GM19239 (cell line): ENCODE measurements around the gene SYNJ2.
A peak's percentile ranks its signal among the peaks of the same experiment; 100 is the strongest.
"Not testable (repeated sequence)": the region's sequence is repeated elsewhere in the genome, so short reads cannot be mapped to it uniquely, and the experiment has no call there.

Experiments used
- DNase-seq: peaks from one replicate; pipeline ENCODE4 v3.0.0; 2011; ENCODE audit warnings: low spot score; ENCODE audit not compliant: insufficient read length
- FAIRE-seq: peaks from 2 replicates; lab custom pipeline; 2011; peaks lifted over from hg19 to GRCh38; lab: Jason Lieb, UNC

Gene SYNJ2

DNA sequence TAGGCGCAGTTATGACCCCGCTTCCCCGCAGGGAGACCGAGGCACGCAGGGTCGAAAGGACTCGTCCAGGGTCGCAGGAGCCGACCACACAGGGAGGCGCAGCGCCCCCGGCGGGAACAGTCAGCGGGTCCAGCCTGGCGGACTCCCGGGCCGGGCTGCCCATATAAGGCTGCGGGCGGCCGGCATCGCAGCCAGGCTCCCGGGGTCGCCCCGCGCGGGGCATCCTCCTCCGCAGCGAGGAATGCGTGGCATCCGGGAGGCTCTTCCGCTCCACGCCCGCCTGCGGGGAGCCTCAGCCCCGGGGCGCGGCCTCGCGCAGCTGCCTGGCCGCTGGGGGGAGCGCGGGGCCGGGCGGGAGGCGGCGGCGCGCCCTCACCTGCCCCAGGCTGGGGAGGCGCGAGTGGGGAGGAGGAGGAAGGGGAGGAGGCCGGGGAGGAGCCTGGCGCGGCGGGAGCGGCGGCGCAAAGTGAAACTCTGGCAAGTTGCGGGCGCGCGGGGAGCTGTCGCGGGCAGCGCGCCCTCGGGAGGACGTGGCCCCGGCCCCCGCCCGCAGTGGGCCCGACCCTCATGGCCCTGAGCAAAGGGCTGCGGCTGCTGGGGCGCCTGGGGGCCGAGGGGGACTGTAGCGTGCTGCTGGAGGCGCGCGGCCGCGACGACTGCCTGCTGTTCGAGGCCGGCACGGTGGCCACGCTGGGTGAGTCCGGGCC is at the start of gene SYNJ2:
Gene SYNJ2 (plus strand): TSS at position 469 of the 707 bp plus-strand sequence. CDS start 99 bp downstream, at position 568.
- peak; percentile 77 for DNase-seq
- peak; percentile 39 for FAIRE-seq

DNA sequence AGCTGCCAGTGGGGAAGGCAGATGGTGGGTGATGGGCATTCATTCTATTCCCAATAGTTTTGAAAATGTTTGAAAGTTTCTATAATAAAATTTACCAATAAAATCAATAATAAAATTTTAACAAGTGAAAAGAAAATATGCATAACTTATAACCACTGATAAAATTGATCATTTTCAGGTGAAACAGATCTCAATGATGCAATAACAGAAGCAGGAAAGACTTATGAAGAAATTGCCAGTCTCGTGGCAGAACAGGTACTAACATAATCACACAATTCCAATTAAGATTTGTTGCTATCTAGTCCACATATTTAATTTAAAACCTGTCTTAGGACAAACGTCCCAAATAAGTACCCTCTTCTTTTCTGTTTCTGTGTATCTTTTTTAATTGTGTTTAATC is 45.9 kb upstream of the SYNJ2 start:
- FAIRE-seq (no peak), DNase-seq (no peak)

- FAIRE-seq, result no peak
Observed at GRCh38 chr6:157937318-157937717, 44.3 kb upstream of the SYNJ2 start.

DNA sequence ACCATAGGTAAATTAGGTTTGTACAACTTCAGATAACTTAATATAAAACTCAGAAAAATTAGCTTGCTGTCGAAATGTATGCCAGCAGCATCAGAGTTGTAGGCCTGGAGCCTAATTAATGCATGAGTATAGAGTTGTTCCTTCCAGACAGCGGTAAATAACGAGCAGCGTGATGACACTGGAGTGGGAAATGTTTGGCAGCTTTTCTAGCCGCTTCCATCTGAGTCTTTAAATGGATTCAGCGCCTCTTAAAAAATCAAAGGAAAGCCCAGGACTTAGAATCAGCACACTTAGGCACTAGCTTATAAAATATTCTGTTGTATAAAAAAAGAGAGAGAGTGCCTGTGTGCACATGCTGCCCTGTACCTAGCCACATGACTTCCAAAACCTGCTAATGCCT is 43.7 kb upstream of the SYNJ2 start:
- no peak for DNase-seq
- FAIRE-seq, result no peak

More at GRCh38 chr6:157937318-157937717, 44.3 kb upstream of the SYNJ2 start:
- DNase-seq, result no peak

GRCh38 chr6:157940375-157941036 is 41.2 kb upstream of the SYNJ2 start:
- FAIRE-seq, DNase-seq: not testable (repeated sequence)

DNA sequence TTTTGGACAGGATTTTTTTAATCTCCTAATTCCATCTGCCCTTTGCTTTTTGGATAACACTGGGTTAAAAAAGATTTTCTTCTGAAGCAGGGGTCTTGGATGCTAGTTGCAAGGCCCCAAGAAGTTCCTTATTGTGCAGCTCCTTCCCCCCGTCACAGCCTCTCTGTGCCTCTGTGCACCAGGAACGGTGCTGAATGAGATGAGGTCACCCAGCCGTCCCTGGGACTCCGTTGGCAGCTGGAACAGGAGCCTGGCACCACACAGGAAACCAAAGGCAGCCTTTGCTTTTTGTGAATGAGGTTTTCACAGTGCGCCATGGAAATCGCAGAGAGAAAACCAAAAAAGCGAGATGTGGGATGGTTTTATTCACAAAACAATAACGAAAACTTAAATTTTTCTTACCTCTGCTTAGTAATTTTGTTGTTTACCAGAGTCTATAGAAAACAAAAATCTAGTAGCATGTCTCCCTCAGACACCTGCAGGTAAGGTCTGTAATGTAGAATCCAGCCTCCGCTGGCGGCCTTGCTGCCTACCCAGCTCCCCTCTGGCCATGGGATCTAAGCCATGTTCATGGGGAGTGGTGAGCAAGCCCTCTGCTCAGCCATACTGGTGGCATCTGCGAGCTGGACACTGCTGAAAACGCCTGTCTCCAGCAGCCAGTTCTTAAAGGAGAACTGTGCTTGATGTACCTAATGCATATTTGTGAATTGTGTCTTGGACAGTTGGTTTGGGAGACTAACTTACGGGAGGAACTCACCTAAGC is 40.4 kb upstream of the SYNJ2 start:
- no peak for FAIRE-seq

DNA sequence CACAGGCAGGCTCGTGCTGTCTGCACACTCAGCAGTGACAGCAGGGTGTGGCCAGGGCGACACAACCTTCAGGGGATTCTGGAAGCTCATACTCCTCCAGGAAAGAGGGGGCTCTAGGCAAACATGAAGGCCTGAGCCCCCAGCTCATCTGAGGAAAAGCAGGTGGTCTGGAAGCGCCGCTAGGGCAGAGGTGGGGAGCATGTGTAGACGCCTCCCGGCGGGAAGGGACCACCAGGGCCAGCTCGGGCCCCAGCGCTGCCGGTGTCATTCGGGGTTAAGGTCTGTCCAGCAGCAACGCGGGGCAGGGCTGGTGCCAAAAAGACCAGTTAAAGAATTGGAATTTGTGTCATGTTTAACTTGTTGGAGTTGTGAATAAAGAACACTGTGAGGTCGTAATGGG is 39.3 kb upstream of the SYNJ2 start:
- FAIRE-seq (no peak), DNase-seq (no peak)

More for the DNA sequence above, 40.4 kb upstream of the SYNJ2 start:
- no peak for DNase-seq

DNA sequence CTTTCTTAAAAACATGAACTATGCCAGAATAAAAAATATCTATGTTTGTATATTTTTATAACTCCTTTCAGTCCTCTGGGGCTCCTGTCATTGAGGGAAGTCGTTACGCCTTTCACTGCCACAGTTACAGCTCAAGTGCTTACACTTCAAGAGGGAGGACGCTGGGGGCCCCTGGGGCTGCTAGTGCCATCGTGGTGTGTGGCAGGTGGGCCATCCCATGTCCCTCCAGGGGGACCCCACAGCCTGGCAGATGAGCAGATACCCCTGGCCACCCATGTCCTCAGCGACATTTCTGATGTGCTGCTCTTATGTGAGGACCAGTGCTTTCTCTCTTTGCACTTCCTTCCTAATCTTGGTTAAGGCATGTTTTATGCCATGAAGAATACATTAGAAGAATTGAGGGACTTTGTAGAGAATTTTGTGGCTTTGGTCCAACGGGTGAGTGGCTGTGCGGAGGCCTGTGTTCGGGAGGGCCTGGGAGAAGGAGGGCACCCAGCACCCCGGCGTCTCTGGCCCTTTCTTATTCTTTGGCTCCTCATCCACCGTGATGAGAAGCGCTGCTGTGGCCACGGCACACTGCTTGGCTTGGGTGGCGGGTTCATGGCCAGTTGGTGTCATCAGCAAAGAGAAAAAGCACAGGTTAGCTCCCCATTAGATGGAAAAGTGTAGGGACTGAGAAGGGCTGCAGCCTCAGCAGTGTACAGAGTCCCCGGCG is 38.3 kb upstream of the SYNJ2 start:
- FAIRE-seq (no peak), DNase-seq (no peak)

GRCh38 chr6:157943964-157944283 is 37.7 kb upstream of the SYNJ2 start:
- DNase-seq, result no peak
- FAIRE-seq, result no peak

DNA sequence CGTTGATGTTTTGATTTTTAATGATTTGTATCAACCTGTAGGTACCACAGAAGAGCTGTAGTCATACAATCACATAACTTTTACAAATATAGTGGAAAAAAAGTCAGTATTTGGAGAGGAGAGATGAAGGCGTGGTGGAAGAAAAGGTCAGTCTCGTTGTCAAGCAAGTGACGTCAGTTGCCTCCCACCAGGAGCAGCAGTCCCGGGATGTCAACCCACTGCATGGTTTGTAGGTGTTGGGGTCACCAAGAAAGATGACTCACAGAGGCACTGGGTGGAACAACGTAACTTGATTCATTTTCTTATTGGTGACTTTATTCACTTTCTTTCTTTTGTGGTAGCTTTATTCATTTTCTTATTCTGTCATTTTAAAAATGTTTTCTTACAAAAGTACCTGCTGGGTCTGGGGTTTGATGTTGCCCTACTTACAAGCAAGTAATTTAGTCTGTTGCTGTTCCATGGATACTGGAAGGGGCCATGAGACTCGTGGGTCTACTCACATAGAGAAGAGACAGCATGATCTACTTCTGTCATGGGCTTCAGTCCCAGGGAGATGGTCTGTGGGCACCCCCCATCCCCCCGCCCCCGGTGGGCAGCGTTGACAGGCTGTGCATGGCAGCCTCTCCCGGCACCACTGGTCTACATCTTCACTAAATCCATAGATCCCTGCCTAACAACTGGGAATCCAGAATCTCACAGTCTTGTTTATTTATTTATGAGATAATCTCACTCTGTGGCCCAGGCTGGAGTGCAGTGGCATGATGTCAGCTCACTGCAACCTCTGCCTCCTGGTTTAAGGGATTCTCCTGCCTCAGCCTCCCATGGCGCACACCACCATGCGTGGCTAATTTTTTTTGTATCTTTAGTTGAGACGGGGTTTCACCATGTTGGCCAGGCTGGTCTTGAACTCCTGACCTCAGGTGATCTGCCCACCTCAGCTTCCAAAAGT is 36.4 kb upstream of the SYNJ2 start:
- FAIRE-seq (no peak), DNase-seq (no peak)

DNA sequence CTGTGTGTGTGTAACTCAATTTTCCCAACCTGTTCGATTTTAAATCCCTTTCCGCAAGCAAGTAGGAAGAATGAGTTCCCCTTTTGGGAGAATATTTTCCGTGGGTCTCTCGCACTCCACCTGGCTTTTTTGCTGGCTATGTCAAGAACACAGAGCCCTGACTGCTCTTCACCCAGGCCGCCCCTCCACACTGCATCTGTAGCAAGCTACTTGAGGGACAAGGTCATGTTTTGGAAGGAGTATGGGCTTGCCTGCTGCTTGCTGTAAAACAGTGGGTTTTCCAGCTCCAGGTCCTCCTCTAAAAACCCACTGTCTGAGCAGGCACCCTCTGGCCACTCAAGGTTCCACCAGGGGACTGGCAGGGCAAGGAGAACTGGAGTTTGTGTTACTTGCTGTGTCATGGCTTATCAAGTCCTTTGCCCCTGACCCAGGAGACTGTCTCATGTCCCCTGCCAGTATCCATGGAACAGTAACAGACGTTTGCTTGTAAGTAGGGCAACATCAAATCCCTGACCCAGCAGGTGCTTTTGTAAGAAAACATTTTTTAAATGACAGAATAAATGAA is 35.5 kb upstream of the SYNJ2 start:
- FAIRE-seq, result no peak
- DNase-seq, result no peak

GRCh38 chr6:157946865-157947532 is 34.7 kb upstream of the SYNJ2 start:
- FAIRE-seq (peak; percentile 11), DNase-seq (peak; percentile 24)

GRCh38 chr6:157950899-157951298 is 30.8 kb upstream of the SYNJ2 start:
- not testable (repeated sequence) for DNase-seq, FAIRE-seq

DNA sequence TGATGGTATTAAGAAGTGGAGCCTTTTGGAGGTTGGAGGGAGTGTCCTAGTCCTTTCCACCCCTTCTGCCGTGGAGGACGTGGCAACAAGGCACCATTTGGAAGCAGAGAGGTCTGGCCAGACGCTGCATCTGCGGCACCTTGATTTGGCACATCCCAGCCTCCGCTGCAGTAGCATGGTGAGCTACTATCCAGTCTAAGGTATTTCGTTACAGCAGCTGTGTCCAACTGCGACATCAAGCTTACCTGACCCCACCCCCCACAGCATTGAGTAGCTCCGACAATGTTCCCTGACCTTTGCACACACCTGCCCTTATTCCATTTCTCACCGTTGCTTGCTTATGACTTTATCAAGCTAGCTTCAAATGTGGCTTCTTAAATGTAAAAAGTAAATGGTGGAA is 29.8 kb upstream of the SYNJ2 start:
- FAIRE-seq (no peak), DNase-seq (no peak)

DNA sequence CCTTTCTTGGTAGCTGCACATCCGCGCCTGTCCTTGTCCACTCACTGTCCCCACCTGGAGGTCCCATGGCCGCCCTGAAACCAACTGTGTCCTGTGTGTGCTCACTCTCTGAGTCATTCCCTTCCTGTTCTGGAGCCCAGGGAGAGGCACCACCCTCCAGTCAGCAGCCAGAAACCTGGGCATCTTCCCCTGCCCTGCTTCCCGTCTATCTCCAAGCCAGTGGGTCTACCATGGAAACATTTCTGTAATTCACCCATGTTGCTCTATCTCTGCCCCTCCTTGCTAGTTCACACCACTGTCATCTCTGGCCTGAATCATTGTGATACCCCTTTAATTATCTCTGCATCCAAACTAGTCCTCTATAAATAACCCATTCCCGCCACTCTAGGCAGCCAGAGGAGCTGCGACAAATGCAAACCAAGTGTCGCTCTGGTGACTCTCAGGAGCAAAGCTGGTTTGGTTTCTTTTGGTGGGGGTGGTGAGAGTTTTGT is 28.8 kb upstream of the SYNJ2 start:
- no peak for FAIRE-seq
- DNase-seq, result no peak

DNA sequence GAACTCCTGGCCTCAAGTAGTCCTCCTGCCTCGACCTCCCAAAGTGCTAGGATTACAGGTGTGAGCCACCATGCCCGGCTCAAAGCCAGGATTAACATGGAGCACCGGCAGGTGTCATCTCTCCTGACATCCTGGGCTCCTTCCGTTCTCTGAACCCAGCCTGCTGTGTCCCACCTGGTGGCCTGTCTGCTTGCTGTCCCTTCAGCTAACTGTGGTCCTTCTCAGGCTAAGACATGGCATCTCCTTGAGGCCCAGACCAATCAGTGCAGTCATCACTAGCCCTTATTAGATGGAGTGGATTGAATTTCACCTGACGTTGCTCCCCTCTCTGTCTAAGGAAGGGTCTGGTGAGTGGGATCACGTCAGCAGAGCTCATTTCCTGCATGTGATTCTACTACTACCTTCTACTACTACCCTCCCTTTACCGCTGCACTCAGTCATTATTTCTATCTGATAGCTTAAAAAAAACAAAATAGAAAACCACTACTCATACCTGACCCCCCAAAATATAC is 28.0 kb upstream of the SYNJ2 start:
- FAIRE-seq, result no peak
- no peak for DNase-seq

DNA sequence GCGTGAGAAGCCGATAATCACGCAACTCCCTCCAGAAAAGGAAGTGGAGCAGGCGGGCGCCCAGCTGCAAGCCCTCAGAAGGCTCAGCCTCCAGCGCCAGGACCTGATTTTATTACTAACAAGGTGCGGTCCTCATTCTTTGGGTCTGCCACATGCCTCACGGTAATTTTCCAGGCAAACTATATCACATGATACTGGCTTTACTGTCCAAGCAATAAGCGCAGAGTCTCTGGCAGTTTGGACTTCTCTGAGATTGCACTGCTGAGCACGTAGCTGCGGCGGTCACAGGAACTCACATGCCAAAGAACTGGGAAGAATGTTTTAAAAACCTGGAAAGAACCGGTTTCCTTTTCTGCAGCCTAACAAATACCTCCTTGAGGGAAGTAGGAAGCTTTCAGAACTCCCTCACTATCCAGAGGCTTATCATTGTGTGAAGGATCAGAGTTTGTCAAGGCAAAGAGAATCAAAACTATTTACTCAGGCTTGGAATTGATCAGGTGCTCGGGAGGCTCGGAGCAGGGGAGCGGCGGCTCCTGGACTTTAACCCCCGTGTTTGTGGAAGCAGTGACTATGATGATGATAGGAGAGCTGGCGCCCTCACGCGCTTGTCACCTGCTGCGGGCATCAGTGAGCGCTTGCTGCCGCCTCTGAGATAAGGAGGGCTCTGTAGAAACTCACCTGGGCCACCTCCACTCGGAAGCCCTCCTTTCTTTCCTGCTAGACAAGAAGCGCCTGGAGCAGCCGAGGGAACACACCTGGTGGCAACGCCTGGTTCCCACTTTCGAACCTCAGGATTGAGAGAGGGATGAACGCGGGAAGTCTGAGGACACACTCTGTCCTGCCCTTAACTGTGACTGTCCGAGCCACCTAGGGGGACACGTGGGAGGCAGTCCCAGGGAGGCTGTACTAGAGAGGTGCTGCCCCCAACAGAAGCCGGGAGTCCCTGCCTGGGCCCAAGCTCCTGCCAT is 27.2 kb upstream of the SYNJ2 start:
- FAIRE-seq, result no peak
- no peak for DNase-seq
